Measurements from ENCODE around the gene IQCM. TPM values are rescaled to one million over a fixed set of nuclear protein-coding genes. Genes with fewer than 3 reads are reported as not detected.

Gene IQCM
- total and polyA plus RNA-seq, 10 of the 15 experiments (the other 5 are each of a cell fraction or from before 2014, with no cell fraction given), result not detected

GRCh38 chr4:149349541-149349940 is 466.1 kb downstream of the IQCM start (continued):
- TF ChIP-seq ATF3 (IDR thresholded peaks at IDR 0.05; ENCODE audit: borderline replicate concordance, extremely low read depth, low read depth, low read length) (no peak), ZZZ3 (IDR thresholded peaks at IDR 0.05; ENCODE audit: control insufficient read depth, insufficient read length, low read depth) (no peak), CHD2 (IDR thresholded peaks at IDR 0.05; ENCODE audit: borderline replicate concordance, low read depth, low read length) (no peak), NBN (IDR thresholded peaks at IDR 0.05) (no peak), BHLHE40 (IDR thresholded peaks at IDR 0.05; ENCODE audit: borderline replicate concordance in 1 of 2, low read depth in 2 of 2, low read length in 1 of 2) (no peak), MEF2B (IDR thresholded peaks at IDR 0.05; ENCODE audit: partially characterized antibody, poor library complexity, severe bottlenecking) (no peak), TCF3 (IDR thresholded peaks at IDR 0.05; ENCODE audit: borderline replicate concordance, insufficient read depth, low read depth, low read length) (no peak)
- TF ChIP-seq, protein P1, sequence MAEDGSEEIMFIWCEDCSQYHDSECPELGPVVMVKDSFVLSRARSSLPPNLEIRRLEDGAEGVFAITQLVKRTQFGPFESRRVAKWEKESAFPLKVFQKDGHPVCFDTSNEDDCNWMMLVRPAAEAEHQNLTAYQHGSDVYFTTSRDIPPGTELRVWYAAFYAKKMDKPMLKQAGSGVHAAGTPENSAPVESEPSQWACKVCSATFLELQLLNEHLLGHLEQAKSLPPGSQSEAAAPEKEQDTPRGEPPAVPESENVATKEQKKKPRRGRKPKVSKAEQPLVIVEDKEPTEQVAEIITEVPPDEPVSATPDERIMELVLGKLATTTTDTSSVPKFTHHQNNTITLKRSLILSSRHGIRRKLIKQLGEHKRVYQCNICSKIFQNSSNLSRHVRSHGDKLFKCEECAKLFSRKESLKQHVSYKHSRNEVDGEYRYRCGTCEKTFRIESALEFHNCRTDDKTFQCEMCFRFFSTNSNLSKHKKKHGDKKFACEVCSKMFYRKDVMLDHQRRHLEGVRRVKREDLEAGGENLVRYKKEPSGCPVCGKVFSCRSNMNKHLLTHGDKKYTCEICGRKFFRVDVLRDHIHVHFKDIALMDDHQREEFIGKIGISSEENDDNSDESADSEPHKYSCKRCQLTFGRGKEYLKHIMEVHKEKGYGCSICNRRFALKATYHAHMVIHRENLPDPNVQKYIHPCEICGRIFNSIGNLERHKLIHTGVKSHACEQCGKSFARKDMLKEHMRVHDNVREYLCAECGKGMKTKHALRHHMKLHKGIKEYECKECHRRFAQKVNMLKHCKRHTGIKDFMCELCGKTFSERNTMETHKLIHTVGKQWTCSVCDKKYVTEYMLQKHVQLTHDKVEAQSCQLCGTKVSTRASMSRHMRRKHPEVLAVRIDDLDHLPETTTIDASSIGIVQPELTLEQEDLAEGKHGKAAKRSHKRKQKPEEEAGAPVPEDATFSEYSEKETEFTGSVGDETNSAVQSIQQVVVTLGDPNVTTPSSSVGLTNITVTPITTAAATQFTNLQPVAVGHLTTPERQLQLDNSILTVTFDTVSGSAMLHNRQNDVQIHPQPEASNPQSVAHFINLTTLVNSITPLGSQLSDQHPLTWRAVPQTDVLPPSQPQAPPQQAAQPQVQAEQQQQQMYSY (CRISPR knock-in tag; IDR thresholded peaks at IDR 0.05), result no peak
- TF ChIP-seq, protein P2, sequence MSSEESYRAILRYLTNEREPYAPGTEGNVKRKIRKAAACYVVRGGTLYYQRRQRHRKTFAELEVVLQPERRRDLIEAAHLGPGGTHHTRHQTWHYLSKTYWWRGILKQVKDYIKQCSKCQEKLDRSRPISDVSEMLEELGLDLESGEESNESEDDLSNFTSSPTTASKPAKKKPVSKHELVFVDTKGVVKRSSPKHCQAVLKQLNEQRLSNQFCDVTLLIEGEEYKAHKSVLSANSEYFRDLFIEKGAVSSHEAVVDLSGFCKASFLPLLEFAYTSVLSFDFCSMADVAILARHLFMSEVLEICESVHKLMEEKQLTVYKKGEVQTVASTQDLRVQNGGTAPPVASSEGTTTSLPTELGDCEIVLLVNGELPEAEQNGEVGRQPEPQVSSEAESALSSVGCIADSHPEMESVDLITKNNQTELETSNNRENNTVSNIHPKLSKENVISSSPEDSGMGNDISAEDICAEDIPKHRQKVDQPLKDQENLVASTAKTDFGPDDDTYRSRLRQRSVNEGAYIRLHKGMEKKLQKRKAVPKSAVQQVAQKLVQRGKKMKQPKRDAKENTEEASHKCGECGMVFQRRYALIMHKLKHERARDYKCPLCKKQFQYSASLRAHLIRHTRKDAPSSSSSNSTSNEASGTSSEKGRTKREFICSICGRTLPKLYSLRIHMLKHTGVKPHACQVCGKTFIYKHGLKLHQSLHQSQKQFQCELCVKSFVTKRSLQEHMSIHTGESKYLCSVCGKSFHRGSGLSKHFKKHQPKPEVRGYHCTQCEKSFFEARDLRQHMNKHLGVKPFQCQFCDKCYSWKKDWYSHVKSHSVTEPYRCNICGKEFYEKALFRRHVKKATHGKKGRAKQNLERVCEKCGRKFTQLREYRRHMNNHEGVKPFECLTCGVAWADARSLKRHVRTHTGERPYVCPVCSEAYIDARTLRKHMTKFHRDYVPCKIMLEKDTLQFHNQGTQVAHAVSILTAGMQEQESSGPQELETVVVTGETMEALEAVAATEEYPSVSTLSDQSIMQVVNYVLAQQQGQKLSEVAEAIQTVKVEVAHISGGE (CRISPR knock-in tag; IDR thresholded peaks at IDR 0.05), result no peak
